Naive thymus-derived CD4-positive, alpha-beta T cell (primary cell): ENCODE data around the gene GPR148. TPM values are rescaled to one million over a fixed set of nuclear protein-coding genes. Genes with fewer than 3 reads are reported as not detected.
A peak's percentile ranks its signal among the peaks of the same experiment; 100 is the strongest.

ENCODE experiments used
- ATAC-seq: fragments of 150-1000 bp; cut with Tn5 transposase; 2 replicates; pipeline ENCODE4 v1.10.0; 2021; ENCODE audit warnings: mild to moderate bottlenecking, moderate library complexity
- CTCF ChIA-PET: fragments of 350-600 bp; sonication (Branson Sonifier 250); formaldehyde crosslinking; loops from one replicate; lab custom pipeline; 2021; ENCODE audit warnings: antibody characterized with exemption; lab: Charles Lee
- POLR2A ChIA-PET: fragments of 350-600 bp; sonication (Branson Sonifier 250); formaldehyde crosslinking; loops from one replicate; lab custom pipeline; 2021; ENCODE audit warnings: antibody characterized with exemption, inconsistent platforms; lab: Charles Lee
- DNase-seq, 9 donors: peaks; one replicate each; pipeline versions ENCODE4 v3.0.0 to v3.0.0-alpha.2; 2020 to 2022; ENCODE audit warnings: mixed read lengths in 1 of 9
- H3K27ac ChIP-seq: one replicate; pipeline ENCODE4 v1.7.0; 2013; ENCODE audit warnings: mild to moderate bottlenecking, low read depth, low read length, moderate library complexity
- H3K27me3 ChIP-seq, 2 donors: one replicate each; pipeline ENCODE4 v1.7.0; 2013; ENCODE audit warnings: low read length in 2 of 2, mild to moderate bottlenecking in 2 of 2, moderate library complexity in 2 of 2; ENCODE audit not compliant: control insufficient read depth in 2 of 2, insufficient read depth in 2 of 2
- H3K36me3 ChIP-seq, 3 experiments: 1 replicate in 2 of 3; 2 replicates in 1 of 3; pipeline ENCODE4 v1.7.0; 2013; ENCODE audit warnings: low read length in 3 of 3, mild to moderate bottlenecking in 3 of 3, moderate library complexity in 1 of 3; ENCODE audit not compliant: insufficient read depth in 3 of 3, control insufficient read depth in 2 of 3
- H3K4me1 ChIP-seq, 2 donors: one replicate each; pipeline ENCODE4 v1.7.0; 2013; ENCODE audit warnings: low read length in 2 of 2, mild to moderate bottlenecking in 2 of 2, moderate library complexity in 1 of 2; ENCODE audit not compliant: control insufficient read depth in 2 of 2, insufficient read depth in 2 of 2
- H3K4me3 ChIP-seq: 2 replicates; pipeline ENCODE4 v1.7.0; 2013; ENCODE audit warnings: mild to moderate bottlenecking, low read length
- H3K9me3 ChIP-seq, 3 experiments: 1 replicate in 2 of 3; 2 replicates in 1 of 3; pipeline ENCODE4 v1.7.0; 2013; ENCODE audit warnings: low read length in 3 of 3; ENCODE audit not compliant: control insufficient read depth in 2 of 3
- H3K27ac Mint-ChIP-seq, 9 donors: one replicate each; pipeline ENCODE4 v1.8.0; 2020 to 2022; ENCODE audit warnings: mixed read lengths in 9 of 9, mild to moderate bottlenecking in 8 of 9, moderate library complexity in 5 of 9, inconsistent platforms in 2 of 9
- H3K27me3 Mint-ChIP-seq, 5 donors: one replicate each; pipeline ENCODE4 v1.8.0; 2021 to 2022; ENCODE audit warnings: mixed read lengths in 5 of 5, mild to moderate bottlenecking in 1 of 5
- H3K36me3 Mint-ChIP-seq, 5 donors: one replicate each; pipeline ENCODE4 v1.8.0; 2020 to 2022; ENCODE audit warnings: mixed read lengths in 5 of 5, mild to moderate bottlenecking in 3 of 5, inconsistent platforms in 1 of 5
- H3K4me1 Mint-ChIP-seq, 7 donors: one replicate each; pipeline ENCODE4 v1.8.0; 2020 to 2022; ENCODE audit warnings: mixed read lengths in 7 of 7, mild to moderate bottlenecking in 3 of 7, inconsistent platforms in 1 of 7
- H3K4me3 Mint-ChIP-seq, 10 donors: one replicate each; pipeline ENCODE4 v1.8.0; 2020 to 2022; ENCODE audit warnings: mild to moderate bottlenecking in 10 of 10, mixed read lengths in 10 of 10, moderate library complexity in 6 of 10, inconsistent platforms in 2 of 10
- H3K9me3 Mint-ChIP-seq, 11 donors: one replicate each; pipeline ENCODE4 v1.8.0; 2020 to 2022; ENCODE audit warnings: mixed read lengths in 11 of 11, mild to moderate bottlenecking in 4 of 11, inconsistent platforms in 1 of 11, moderate library complexity in 1 of 11
- intact Hi-C, 2 donors: fragments of 100-400 bp; cut with micrococcal nuclease; formaldehyde crosslinking; loops; one replicate each; pipeline ENCODE4 v1.15.1; 2023
- polyA plus RNA-seq, 2 donors: library from polyadenylated mRNA; unstranded; fragments of 300-500 nt; fragmentation: Illumina TruSeq; gene quantifications; one replicate each; pipeline ENCODE4 v1.2.3, GENCODE V29; 2021
- total RNA-seq, 6 experiments: library from RNA in 5 of 6; stranded (reverse) in 5 of 6; gene quantifications; 1 replicate in 5 of 6; 2 replicates in 1 of 6; pipeline ENCODE4 v1.2.3 and lab custom pipeline; 2021 to 2026

Gene GPR148
- total and polyA plus RNA-seq, 7 experiments from 2014 or later = not detected

GRCh38 chr2:130766711-130767407 is 38.0 kb downstream of the GPR148 start:
- POLR2A ChIA-PET = no interaction called here
- Mint-ChIP-seq H3K27ac (no peak overlapping the region), H3K36me3 (no peaks in the 10 kb centered on the region), H3K4me1 (no peaks in the 10 kb centered on the region), H3K9me3 (no peaks in the 10 kb centered on the region), H3K27me3 (peaks cover 0 to 17% (median 9%) of the 10 kb centered on the region in 5 donors), H3K4me3 (no peak overlapping the region)
- Histone ChIP-seq H3K4me3 (no peak overlapping the region), H3K4me1 (no peaks in the 10 kb centered on the region), H3K27ac (no peak overlapping the region), H3K9me3 (no peaks in the 10 kb centered on the region), H3K36me3 (no peaks in the 10 kb centered on the region), H3K27me3 (no peaks in the 10 kb centered on the region)
- intact Hi-C loops = no loop called here
- ATAC-seq = no peak
- DNase-seq = no peak
- CTCF ChIA-PET = no interaction called here

- Mint-ChIP-seq H3K27ac (no peak overlapping the region), H3K27me3 (peaks cover 0 to 20% (median 9%) of the 10 kb centered on the region in 5 donors)
- POLR2A ChIA-PET = no interaction called here
Observed at GRCh38 chr2:130767408-130767775, 38.5 kb downstream of the GPR148 start.

GRCh38 chr2:130768191-130768855 is 39.5 kb downstream of the GPR148 start:
- ATAC-seq (no peak), DNase-seq (no peak)
- ChIA-PET CTCF (no interaction called here), POLR2A (no interaction called here)
- H3K27me3 ChIP-seq = no peaks in the 10 kb centered on the region
- no peak overlapping the region for H3K4me3 ChIP-seq
- H3K4me1 ChIP-seq = no peaks in the 10 kb centered on the region
- Mint-ChIP-seq H3K27me3 (peaks cover 0 to 29% (median 17%) of the 10 kb centered on the region in 5 donors), H3K36me3 (no peaks in the 10 kb centered on the region), H3K4me3 (no peak overlapping the region), H3K27ac (no peak overlapping the region), H3K9me3 (peaks cover 0 to 6% (median 0%) of the 10 kb centered on the region in 11 donors), H3K4me1 (no peaks in the 10 kb centered on the region)
- intact Hi-C loops = no loop called here
- no peaks in the 10 kb centered on the region for H3K9me3 ChIP-seq
- H3K36me3 ChIP-seq = no peaks in the 10 kb centered on the region
- no peak overlapping the region for H3K27ac ChIP-seq

More at GRCh38 chr2:130767408-130767775, 38.5 kb downstream of the GPR148 start:
- H3K27me3 ChIP-seq = no peaks in the 10 kb centered on the region
- DNase-seq (no peak), ATAC-seq (no peak)
- no peak overlapping the region for H3K27ac ChIP-seq
- Mint-ChIP-seq H3K9me3 (no peaks in the 10 kb centered on the region), H3K36me3 (no peaks in the 10 kb centered on the region), H3K4me3 (no peak overlapping the region), H3K4me1 (no peaks in the 10 kb centered on the region)
- no peaks in the 10 kb centered on the region for H3K36me3 ChIP-seq
- CTCF ChIA-PET = no interaction called here
- H3K9me3 ChIP-seq = no peaks in the 10 kb centered on the region
- H3K4me1 ChIP-seq = no peaks in the 10 kb centered on the region
- no peak overlapping the region for H3K4me3 ChIP-seq
- intact Hi-C loops = no loop called here

DNA sequence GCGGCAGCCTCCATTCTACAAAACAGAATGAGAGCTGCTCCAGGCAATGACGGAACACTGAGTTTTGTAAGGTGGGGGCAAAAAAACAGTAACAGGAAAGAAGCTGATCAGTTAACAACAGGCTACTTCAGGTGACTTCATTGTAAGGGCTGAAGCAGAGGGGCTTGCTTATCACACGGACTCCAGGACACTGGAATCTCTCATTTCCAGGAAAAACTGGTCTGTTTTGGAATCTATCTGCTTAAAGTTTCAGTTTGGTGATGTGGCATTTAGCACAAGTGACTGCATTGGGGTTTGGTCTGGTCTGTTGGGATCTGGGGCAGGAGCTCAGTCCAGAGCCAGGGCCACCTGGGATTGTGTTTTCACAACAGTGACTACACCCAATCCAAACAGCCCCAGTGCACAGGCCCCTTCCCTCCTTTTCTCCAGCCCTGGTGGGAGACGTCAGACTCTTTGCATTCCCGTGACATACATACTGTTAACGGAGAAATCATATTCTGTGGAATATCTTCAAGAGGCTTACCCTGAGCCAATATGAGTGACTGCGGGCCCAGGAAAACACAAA is 40.6 kb downstream of the GPR148 start:
- ChIA-PET POLR2A (no interaction called here), CTCF (no interaction called here)
- no peaks in the 10 kb centered on the region for H3K4me1 ChIP-seq
- Mint-ChIP-seq H3K27me3 (peaks cover 0 to 34% (median 17%) of the 10 kb centered on the region in 5 donors), H3K36me3 (no peaks in the 10 kb centered on the region), H3K4me3 (no peak overlapping the region), H3K9me3 (peaks cover 0 to 6% (median 0%) of the 10 kb centered on the region in 11 donors), H3K27ac (no peak overlapping the region), H3K4me1 (no peaks in the 10 kb centered on the region)
- H3K36me3 ChIP-seq = no peaks in the 10 kb centered on the region
- no peaks in the 10 kb centered on the region for H3K27me3 ChIP-seq
- H3K27ac ChIP-seq = no peak overlapping the region
- no peaks in the 10 kb centered on the region for H3K9me3 ChIP-seq
- ATAC-seq (no peak), DNase-seq (no peak)
- intact Hi-C loops = no loop called here
- no peak overlapping the region for H3K4me3 ChIP-seq

DNA sequence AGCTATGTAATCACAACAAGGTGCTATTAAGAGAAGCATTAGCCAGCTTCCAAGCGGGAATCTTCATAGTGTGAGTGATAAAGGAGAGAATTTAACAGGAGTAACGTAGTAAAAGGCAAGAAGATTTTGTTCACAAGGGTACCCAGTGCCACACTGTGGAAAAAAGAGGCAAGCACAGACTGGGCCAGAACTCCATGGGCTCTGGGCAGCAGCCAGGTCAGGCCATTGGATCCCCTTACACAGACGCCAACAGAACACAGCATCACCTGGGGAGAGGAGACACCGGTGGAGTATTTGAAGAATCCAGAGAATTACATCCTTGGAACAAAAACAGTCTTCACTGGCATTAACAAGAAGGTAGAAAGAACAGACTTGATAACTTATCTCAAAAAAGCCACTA is 47.7 kb downstream of the GPR148 start:
- Histone ChIP-seq H3K36me3 (no peaks in the 10 kb centered on the region), H3K4me1 (no peaks in the 10 kb centered on the region), H3K4me3 (no peak overlapping the region), H3K9me3 (no peaks in the 10 kb centered on the region), H3K27ac (no peak overlapping the region), H3K27me3 (no peaks in the 10 kb centered on the region)
- Mint-ChIP-seq H3K27ac (no peak overlapping the region), H3K36me3 (peaks cover 0 to 3% (median 0%) of the 10 kb centered on the region in 5 donors), H3K4me3 (no peak overlapping the region), H3K4me1 (peaks cover 0 to 2% (median 0%) of the 10 kb centered on the region in 7 donors), H3K27me3 (peaks cover 6 to 49% (median 42%) of the 10 kb centered on the region in 5 donors), H3K9me3 (peaks cover 0 to 6% (median 0%) of the 10 kb centered on the region in 11 donors)
- DNase-seq (no peak), ATAC-seq (no peak)
- ChIA-PET POLR2A (no interaction called here), CTCF (no interaction called here)
- intact Hi-C loops = no loop called here

- H3K4me1 ChIP-seq = no peaks in the 10 kb centered on the region
- Mint-ChIP-seq H3K4me3 (no peak overlapping the region), H3K27me3 (peaks cover 10 to 46% (median 31%) of the 10 kb centered on the region in 5 donors), H3K36me3 (peaks cover 0 to 3% (median 0%) of the 10 kb centered on the region in 5 donors), H3K4me1 (peaks cover 0 to 2% (median 0%) of the 10 kb centered on the region in 7 donors), H3K9me3 (peaks cover 0 to 11% (median 2%) of the 10 kb centered on the region in 11 donors), H3K27ac (peak overlapping the region in 1 of 9 donors; percentile 42)
- intact Hi-C loops = no loop called here
- no peak overlapping the region for H3K27ac ChIP-seq
- H3K36me3 ChIP-seq = no peaks in the 10 kb centered on the region
- H3K9me3 ChIP-seq = no peaks in the 10 kb centered on the region
- ChIA-PET POLR2A (no interaction called here), CTCF (no interaction called here)
- H3K4me3 ChIP-seq = no peak overlapping the region
- no peak for ATAC-seq
- DNase-seq = no peak
- H3K27me3 ChIP-seq = no peaks in the 10 kb centered on the region
Observed at GRCh38 chr2:130778781-130779180, 49.9 kb downstream of the GPR148 start.
